ENCODE results near the gene LCNL1. TPM values are rescaled to one million over a fixed set of nuclear protein-coding genes. Genes with fewer than 3 reads are reported as not detected.
A peak's percentile ranks its signal among the peaks of the same experiment; 100 is the strongest.
"Not testable (repeated sequence)": the region's sequence is repeated elsewhere in the genome, so short reads cannot be mapped to it uniquely, and the experiment has no call there.

The LCNL1 gene
- total RNA-seq, 3 donors from 2014 or later, result 0.16 to 0.29 TPM; not detected in 1

DNA sequence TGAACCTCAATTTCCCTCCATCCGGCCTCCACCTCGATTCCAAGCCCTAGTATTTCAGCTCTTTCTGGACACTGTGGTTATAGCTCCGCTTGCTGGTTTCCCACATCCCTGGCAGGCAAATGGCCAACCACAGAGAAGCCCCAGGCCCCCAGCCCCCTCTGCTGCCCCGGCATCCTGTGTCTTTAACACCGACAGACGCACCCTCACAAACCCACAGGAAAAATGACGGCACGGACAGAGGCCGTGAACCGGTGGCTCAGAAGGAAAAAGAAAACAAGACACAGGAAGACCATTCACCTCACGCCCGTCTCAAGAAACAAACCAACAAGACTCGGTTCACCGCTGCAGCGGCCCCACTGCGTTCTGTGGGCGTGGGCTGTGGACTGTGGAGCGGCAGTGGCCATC lies 15.0 kb downstream of the LCNL1 start:
- TF ChIP-seq POLR2AphosphoS5 (IDR thresholded peaks at IDR 0.05) (no peak), POLR2A (IDR thresholded peaks at IDR 0.05) (no peak)
- TF ChIP-seq, protein P1, sequence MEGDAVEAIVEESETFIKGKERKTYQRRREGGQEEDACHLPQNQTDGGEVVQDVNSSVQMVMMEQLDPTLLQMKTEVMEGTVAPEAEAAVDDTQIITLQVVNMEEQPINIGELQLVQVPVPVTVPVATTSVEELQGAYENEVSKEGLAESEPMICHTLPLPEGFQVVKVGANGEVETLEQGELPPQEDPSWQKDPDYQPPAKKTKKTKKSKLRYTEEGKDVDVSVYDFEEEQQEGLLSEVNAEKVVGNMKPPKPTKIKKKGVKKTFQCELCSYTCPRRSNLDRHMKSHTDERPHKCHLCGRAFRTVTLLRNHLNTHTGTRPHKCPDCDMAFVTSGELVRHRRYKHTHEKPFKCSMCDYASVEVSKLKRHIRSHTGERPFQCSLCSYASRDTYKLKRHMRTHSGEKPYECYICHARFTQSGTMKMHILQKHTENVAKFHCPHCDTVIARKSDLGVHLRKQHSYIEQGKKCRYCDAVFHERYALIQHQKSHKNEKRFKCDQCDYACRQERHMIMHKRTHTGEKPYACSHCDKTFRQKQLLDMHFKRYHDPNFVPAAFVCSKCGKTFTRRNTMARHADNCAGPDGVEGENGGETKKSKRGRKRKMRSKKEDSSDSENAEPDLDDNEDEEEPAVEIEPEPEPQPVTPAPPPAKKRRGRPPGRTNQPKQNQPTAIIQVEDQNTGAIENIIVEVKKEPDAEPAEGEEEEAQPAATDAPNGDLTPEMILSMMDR (IDR thresholded peaks at IDR 0.05), result no peak
- Histone ChIP-seq H3K27me3 (no peaks in the 10 kb centered on the region), H3K4me1 (peaks cover 7 to 25% of the 10 kb centered on the region in 2 donors), H3K9me3 (no peaks in the 10 kb centered on the region), H3K36me3 (no peaks in the 10 kb centered on the region), H3K27ac (no peak overlapping the region), H3K4me3 (no peak overlapping the region)
- intact Hi-C loops (cut with DNase I; ENCODE audit: low total_unique reads), result no loop called here
- DNase-seq (ENCODE audit: low spot score in 2 of 2), result no peak

DNA sequence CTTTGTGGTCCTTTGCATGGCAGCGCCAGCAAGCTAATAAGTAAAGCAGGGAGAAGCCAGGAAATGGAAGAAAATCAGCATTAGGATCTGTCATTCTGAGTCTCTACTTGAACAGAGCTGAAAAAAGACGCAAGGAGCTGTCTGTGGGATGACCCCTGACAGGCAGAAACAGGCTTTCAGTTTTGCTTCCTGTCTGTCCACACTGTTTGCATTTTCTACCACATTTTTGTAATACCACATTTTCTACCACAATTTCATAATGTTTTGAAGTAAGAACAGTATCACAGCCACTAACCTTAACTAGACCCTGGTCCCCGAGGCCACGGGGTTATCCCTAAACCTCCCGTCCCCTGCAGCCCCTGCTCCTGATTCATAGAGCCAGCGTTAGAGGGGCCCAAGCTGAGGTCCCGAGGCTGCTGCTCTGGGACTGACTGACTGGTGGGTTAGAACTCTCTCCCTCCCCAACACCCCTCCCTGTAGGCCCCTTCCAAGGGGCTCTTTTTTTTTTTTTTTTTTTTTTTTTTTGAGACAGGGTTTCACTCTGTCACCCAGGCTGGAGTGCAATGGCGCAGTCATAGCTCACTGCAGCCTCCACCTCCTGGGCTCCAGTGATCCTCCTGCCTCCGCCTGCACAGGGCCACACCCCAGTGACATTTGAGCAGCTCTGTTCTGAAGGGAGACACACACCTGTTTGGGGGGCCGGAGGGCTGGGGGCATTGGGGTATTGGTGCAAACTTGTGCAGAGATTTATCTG lies 17.6 kb downstream of the LCNL1 start:
- peaks cover 0 to 6% of the 10 kb centered on the region in 2 donors for H3K9me3 ChIP-seq
- no peak for TF ChIP-seq POLR2A (IDR thresholded peaks at IDR 0.05)
- TF ChIP-seq, protein P1 (IDR thresholded peaks at IDR 0.05), result no peak
- no peak for TF ChIP-seq POLR2AphosphoS5 (IDR thresholded peaks at IDR 0.05)
- peak overlapping the region; percentile 17 to 25 for H3K27ac ChIP-seq
- H3K4me3 ChIP-seq, result no peak overlapping the region
- intact Hi-C loops (cut with DNase I; ENCODE audit: low total_unique reads), result no loop called here
- no peaks in the 10 kb centered on the region for H3K27me3 ChIP-seq
- no peaks in the 10 kb centered on the region for H3K36me3 ChIP-seq
- no peak for DNase-seq (ENCODE audit: low spot score in 2 of 2)
- H3K4me1 ChIP-seq, result peaks cover 3 to 15% of the 10 kb centered on the region in 2 donors

GRCh38 chr9:137001857-137002645 lies 19.3 kb downstream of the LCNL1 start:
- DNase-seq (ENCODE audit: low spot score in 2 of 2), result no peak
- TF ChIP-seq POLR2A (IDR thresholded peaks at IDR 0.05) (no peak), POLR2AphosphoS5 (IDR thresholded peaks at IDR 0.05) (no peak)
- TF ChIP-seq, protein P1 (IDR thresholded peaks at IDR 0.05), result no peak
- intact Hi-C loops (cut with DNase I; ENCODE audit: low total_unique reads), result no loop called here
- Histone ChIP-seq H3K4me3 (no peak overlapping the region), H3K36me3 (no peaks in the 10 kb centered on the region), H3K4me1 (no peaks in the 10 kb centered on the region), H3K27ac (no peak overlapping the region), H3K9me3 (peaks cover 0 to 6% of the 10 kb centered on the region in 2 donors), H3K27me3 (no peaks in the 10 kb centered on the region)

DNA sequence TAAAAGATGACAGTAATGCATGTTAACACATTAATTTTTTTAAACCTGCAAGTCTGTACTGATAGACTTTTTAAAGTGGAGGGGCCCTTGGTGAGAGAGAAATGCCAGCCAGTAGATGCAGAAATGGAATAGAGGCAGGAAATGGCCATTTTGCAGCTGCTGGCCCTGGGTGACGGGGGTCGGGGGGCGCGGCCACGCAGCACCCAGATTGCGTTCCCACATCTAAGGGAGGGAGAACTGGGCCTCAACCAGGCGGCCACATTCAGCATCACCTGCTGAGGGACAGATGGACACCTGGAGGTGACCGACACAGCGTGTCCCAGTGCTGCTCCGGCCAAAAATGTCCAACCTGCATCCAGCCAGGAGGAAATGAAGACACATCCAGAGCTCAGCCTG lies 19.9 kb downstream of the LCNL1 start:
- TF ChIP-seq POLR2A (IDR thresholded peaks at IDR 0.05) (no peak), POLR2AphosphoS5 (IDR thresholded peaks at IDR 0.05) (no peak)
- TF ChIP-seq, protein P1 (IDR thresholded peaks at IDR 0.05), result no peak

DNA sequence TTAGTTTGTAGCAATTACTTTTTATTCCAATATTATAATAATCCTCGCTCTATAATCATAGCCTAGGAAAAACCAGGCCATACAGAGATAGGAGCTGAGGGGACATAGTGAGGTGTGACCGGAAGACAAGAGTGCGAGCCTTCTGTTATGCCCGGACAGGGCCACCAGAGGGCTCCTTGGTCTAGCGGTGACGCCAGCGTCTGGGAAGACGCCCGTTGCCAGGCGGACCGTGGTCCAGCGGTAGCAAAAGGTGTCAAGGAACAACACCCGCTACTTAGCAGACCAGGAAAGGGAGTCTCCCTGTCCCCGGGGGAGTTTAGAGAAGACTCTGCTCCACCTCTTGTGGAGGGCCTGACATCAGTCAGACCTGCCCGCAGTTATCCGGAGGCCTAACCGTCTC lies 21.5 kb downstream of the LCNL1 start:
- H3K27ac ChIP-seq; intact Hi-C loops (cut with DNase I; ENCODE audit: low total_unique reads); H3K27me3 ChIP-seq; H3K36me3 ChIP-seq; DNase-seq (ENCODE audit: low spot score in 2 of 2); H3K4me1 ChIP-seq; H3K9me3 ChIP-seq; H3K4me3 ChIP-seq: not testable (repeated sequence)
- TF ChIP-seq, protein P1 (IDR thresholded peaks at IDR 0.05), result peak in 2 of 3 donors; percentile 15 to 31

More for the DNA sequence above, 19.9 kb downstream of the LCNL1 start:
- Histone ChIP-seq H3K27me3 (no peaks in the 10 kb centered on the region), H3K4me1 (no peaks in the 10 kb centered on the region), H3K4me3 (no peak overlapping the region), H3K36me3 (no peaks in the 10 kb centered on the region), H3K27ac (no peak overlapping the region), H3K9me3 (peaks cover 0 to 6% of the 10 kb centered on the region in 2 donors)
- intact Hi-C loops (cut with DNase I; ENCODE audit: low total_unique reads), result loop anchor here (1.0 kb wide), 1 partner anchor 41 kb away; no protein-coding TSS in a partner anchor
- no peak for DNase-seq (ENCODE audit: low spot score in 2 of 2)
